ENCODE measurements around the gene PTPN4. TPM values are rescaled to one million over a fixed set of nuclear protein-coding genes. Genes with fewer than 3 reads are reported as not detected.

The PTPN4 gene
- total and polyA plus RNA-seq, 2 donors (not counting 1 experiment from before 2014, with no cell fraction given): 5.3 to 22.3 TPM

DNA sequence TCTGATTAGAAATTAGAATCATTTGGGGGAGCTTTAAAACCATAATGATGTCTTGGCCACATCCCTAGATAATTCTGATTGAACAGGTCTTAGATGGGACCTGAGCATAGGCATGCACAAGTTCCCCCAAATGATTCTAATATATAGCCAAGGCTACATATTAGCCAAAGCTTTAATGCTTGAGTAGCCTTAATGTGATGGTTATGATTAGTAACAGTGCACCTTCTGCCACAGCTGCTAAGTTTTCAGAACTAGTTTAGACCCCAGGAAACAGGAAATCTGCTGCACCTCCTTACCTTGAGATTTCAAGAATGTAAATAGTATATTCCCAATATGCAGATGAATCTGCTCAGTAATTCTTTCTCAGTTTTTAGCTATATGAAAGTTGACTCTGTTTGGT, 119.8 kb downstream of the PTPN4 start:
- no peak overlapping the region for H3K9ac ChIP-seq (ENCODE audit: insufficient read depth, low read length)
- no peaks in the 10 kb centered on the region for H4K20me1 ChIP-seq (ENCODE audit: control insufficient read depth, extremely low read depth, insufficient read depth, low read length)
- H3K4me2 ChIP-seq (ENCODE audit: extremely low read depth, insufficient read depth, low read length): no peak overlapping the region
- H3K27ac ChIP-seq (ENCODE audit: insufficient read depth, low read length): no peak overlapping the region
- no peaks in the 10 kb centered on the region for H3K27me3 ChIP-seq (ENCODE audit: control insufficient read depth, insufficient read depth, low read length)
- no peaks in the 10 kb centered on the region for H3K4me1 ChIP-seq (ENCODE audit: control insufficient read depth, extremely low read depth, insufficient read depth, low read length)
- no peak for DNase-seq (ENCODE audit: low read depth in 2 of 2)
- no peaks in the 10 kb centered on the region for H3K79me2 ChIP-seq (ENCODE audit: control insufficient read depth, insufficient read depth, low read length)
- H3K4me3 ChIP-seq (replicated peaks in 1 of 4; ENCODE audit: control extremely low read depth in 1 of 4, insufficient read depth in 1 of 4, low read depth in 3 of 4, low read length in 4 of 4): no peak overlapping the region
- no peaks in the 10 kb centered on the region for H3K36me3 ChIP-seq (ENCODE audit: control insufficient read depth, insufficient read depth, low read length)
- H3K9me3 ChIP-seq (ENCODE audit: control insufficient read depth, insufficient read depth, low read depth, low read length): no peaks in the 10 kb centered on the region
- H2AFZ ChIP-seq (ENCODE audit: low read length): no peak overlapping the region
- TF ChIP-seq CTCF (conservative IDR thresholded peaks at IDR 0.05 in 1 of 2, IDR thresholded peaks at IDR 0.05 in 1 of 2; ENCODE audit: low read depth in 1 of 2, low read length in 2 of 2) (no peak), EZH2 (IDR thresholded peaks at IDR 0.05; ENCODE audit: low read length, missing control alignments) (no peak)

DNA sequence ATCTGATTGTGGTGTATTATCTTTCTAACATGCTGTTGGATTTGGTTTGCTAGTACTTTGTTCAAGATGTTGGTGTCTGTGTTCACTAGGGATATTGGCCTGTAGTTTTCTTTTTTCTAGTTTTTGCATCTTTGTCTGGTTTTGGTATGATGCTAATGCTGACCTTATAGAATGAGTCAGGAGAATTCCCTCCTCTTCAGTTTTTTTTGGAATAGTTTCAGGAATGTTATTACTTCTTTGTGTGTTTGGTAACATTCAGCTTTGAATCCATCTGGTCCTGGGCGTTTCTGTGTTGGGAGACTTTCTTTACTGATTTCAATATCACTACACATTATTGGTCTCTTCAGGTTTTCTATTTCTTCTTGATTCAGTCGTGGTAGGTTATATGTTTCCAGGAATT, 129.0 kb downstream of the PTPN4 start:
- H3K36me3 ChIP-seq (ENCODE audit: control insufficient read depth, insufficient read depth, low read length): no peaks in the 10 kb centered on the region
- H3K4me3 ChIP-seq (replicated peaks in 1 of 4; ENCODE audit: control extremely low read depth in 1 of 4, insufficient read depth in 1 of 4, low read depth in 3 of 4, low read length in 4 of 4): no peak overlapping the region
- peak; percentile 86 to 90 for DNase-seq (ENCODE audit: low read depth in 2 of 2)
- no peaks in the 10 kb centered on the region for H3K27me3 ChIP-seq (ENCODE audit: control insufficient read depth, insufficient read depth, low read length)
- H4K20me1 ChIP-seq (ENCODE audit: control insufficient read depth, extremely low read depth, insufficient read depth, low read length): no peaks in the 10 kb centered on the region
- no peaks in the 10 kb centered on the region for H3K9me3 ChIP-seq (ENCODE audit: control insufficient read depth, insufficient read depth, low read depth, low read length)
- peak overlapping the region; percentile 42 for H3K4me2 ChIP-seq (ENCODE audit: extremely low read depth, insufficient read depth, low read length)
- TF ChIP-seq CTCF (conservative IDR thresholded peaks at IDR 0.05 in 1 of 2, IDR thresholded peaks at IDR 0.05 in 1 of 2; ENCODE audit: low read depth in 1 of 2, low read length in 2 of 2) (no peak), EZH2 (IDR thresholded peaks at IDR 0.05; ENCODE audit: low read length, missing control alignments) (no peak)
- H3K27ac ChIP-seq (ENCODE audit: insufficient read depth, low read length): peak overlapping the region; percentile 26
- no peaks in the 10 kb centered on the region for H3K79me2 ChIP-seq (ENCODE audit: control insufficient read depth, insufficient read depth, low read length)
- H2AFZ ChIP-seq (ENCODE audit: low read length): no peak overlapping the region
- peaks cover 2% of the 10 kb centered on the region for H3K4me1 ChIP-seq (ENCODE audit: control insufficient read depth, extremely low read depth, insufficient read depth, low read length)
- H3K9ac ChIP-seq (ENCODE audit: insufficient read depth, low read length): no peak overlapping the region

- TF ChIP-seq CTCF (conservative IDR thresholded peaks at IDR 0.05 in 1 of 2, IDR thresholded peaks at IDR 0.05 in 1 of 2; ENCODE audit: low read depth in 1 of 2, low read length in 2 of 2) (no peak), EZH2 (IDR thresholded peaks at IDR 0.05; ENCODE audit: low read length, missing control alignments) (no peak)
- Histone ChIP-seq H3K9me3 (ENCODE audit: control insufficient read depth, insufficient read depth, low read depth, low read length) (no peaks in the 10 kb centered on the region), H3K36me3 (ENCODE audit: control insufficient read depth, insufficient read depth, low read length) (peaks cover 4% of the 10 kb centered on the region), H3K4me3 (replicated peaks in 1 of 4; ENCODE audit: control extremely low read depth in 1 of 4, insufficient read depth in 1 of 4, low read depth in 3 of 4, low read length in 4 of 4) (no peak overlapping the region), H3K4me2 (ENCODE audit: extremely low read depth, insufficient read depth, low read length) (no peak overlapping the region), H4K20me1 (ENCODE audit: control insufficient read depth, extremely low read depth, insufficient read depth, low read length) (no peaks in the 10 kb centered on the region), H3K79me2 (ENCODE audit: control insufficient read depth, insufficient read depth, low read length) (no peaks in the 10 kb centered on the region), H3K4me1 (ENCODE audit: control insufficient read depth, extremely low read depth, insufficient read depth, low read length) (no peaks in the 10 kb centered on the region), H3K27me3 (ENCODE audit: control insufficient read depth, insufficient read depth, low read length) (no peaks in the 10 kb centered on the region), H3K9ac (ENCODE audit: insufficient read depth, low read length) (no peak overlapping the region), H2AFZ (ENCODE audit: low read length) (no peak overlapping the region), H3K27ac (ENCODE audit: insufficient read depth, low read length) (no peak overlapping the region)
- peak in 1 of 2 donors; percentile 5 for DNase-seq (ENCODE audit: low read depth in 2 of 2)
Observed at GRCh38 chr2:119897736-119898395, 138.1 kb downstream of the PTPN4 start.
